K562 (cell line): ENCODE data around the gene KRTAP4-5. TPM values are rescaled to one million over a fixed set of nuclear protein-coding genes. Genes with fewer than 3 reads are reported as not detected.
A peak's percentile ranks its signal among the peaks of the same experiment; 100 is the strongest.
"Not testable (repeated sequence)": the region's sequence is repeated elsewhere in the genome, so short reads cannot be mapped to it uniquely, and the experiment has no call there.

Source experiments
- ATAC-seq: fragments of 200-7000 bp; cut with Tn5 transposase; 3 replicates; pipeline ENCODE4 v1.9.1; 2020; ENCODE audit warnings: moderate library complexity
- BruUV-seq: library from RNA; stranded (reverse); fragments of 400-500 nt; replicated peaks from 2 replicates; lab custom pipeline; 2021; lab: Mats Ljungman, UMichigan
- CTCF ChIA-PET: fragments of 300-600 bp; formaldehyde crosslinking; extraction: SDS; loops from one replicate; lab custom pipeline; 2021; ENCODE audit warnings: low intra/inter-chr PET ratio; lab: Yijun Ruan, JAX
- POLR2A ChIA-PET: fragments of 300-600, 350-650 bp; sonication (Branson Sonifier 250); formaldehyde crosslinking; extraction: SDS; loops from one replicate; lab custom pipeline; 2021; ENCODE audit warnings: antibody characterized with exemption, inconsistent platforms; lab: Yijun Ruan, JAX
- DNase-seq, 4 experiments: peaks; one replicate each; pipeline versions ENCODE4 v3.0.0 to v3.0.0-alpha.2; 2011 to 2018; ENCODE audit warnings: low spot score in 3 of 4, mixed read lengths in 3 of 4; ENCODE audit errors: extremely low read depth in 1 of 4
- FAIRE-seq: peaks from 2 replicates; lab custom pipeline; 2011; peaks lifted over from hg19 to GRCh38; lab: Jason Lieb, UNC
- H2AFZ ChIP-seq: 2 replicates; pipeline ENCODE4 v1.6.0; 2011; ENCODE audit warnings: low read depth, low read length, control low read depth, inconsistent platforms
- H3K27ac ChIP-seq: fragments of 200-600 bp; 3 replicates; pipeline ENCODE4 v1.8.0; 2011; ENCODE audit warnings: low read depth, mild to moderate bottlenecking, control low read depth, inconsistent platforms, low read length, moderate library complexity, mixed read lengths; ENCODE audit errors: extremely low read depth
- H3K27me3 ChIP-seq, 2 experiments: fragments of 300-600 bp in 1 of 2; 2 replicates in 1 of 2; 3 replicates in 1 of 2; pipeline versions ENCODE4 v1.6.0 to v1.8.0; 2011; ENCODE audit warnings: inconsistent platforms in 2 of 2, low read length in 2 of 2, mild to moderate bottlenecking in 1 of 2, mixed read lengths in 1 of 2, moderate library complexity in 1 of 2; ENCODE audit not compliant: control insufficient read depth in 2 of 2, insufficient read depth in 2 of 2
- H3K36me3 ChIP-seq: fragments of 300-600 bp; 3 replicates; pipeline ENCODE4 v1.8.0; 2011; ENCODE audit warnings: mild to moderate bottlenecking, low read length, inconsistent platforms; ENCODE audit not compliant: control insufficient read depth, insufficient read depth
- H3K4me1 ChIP-seq, 2 experiments: fragments of 200-600 bp in 1 of 2; replicated peaks in 1 of 2; 2 replicates in 1 of 2; 3 replicates in 1 of 2; pipeline versions ENCODE4 v1.5.1 to v1.8.0; 2011; ENCODE audit warnings: inconsistent platforms in 2 of 2, low read length in 2 of 2, mild to moderate bottlenecking in 1 of 2, mixed read lengths in 1 of 2, moderate library complexity in 1 of 2; ENCODE audit not compliant: control insufficient read depth in 2 of 2, insufficient read depth in 2 of 2
- H3K4me2 ChIP-seq: 2 replicates; pipeline ENCODE4 v1.6.1; 2011; ENCODE audit warnings: low read length, control low read depth, inconsistent platforms, mixed read lengths; ENCODE audit not compliant: insufficient read depth
- H3K4me3 ChIP-seq: fragments of 200-600 bp; sonication (generic), shearing (Covaris generic); 2 replicates; pipeline ENCODE4 v1.5.1; 2016; ENCODE audit warnings: control low read depth, inconsistent platforms
- H3K79me2 ChIP-seq: fragments of 200-600 bp; 3 replicates; pipeline ENCODE4 v1.8.0; 2011; ENCODE audit warnings: low read length, inconsistent platforms; ENCODE audit not compliant: control insufficient read depth, insufficient read depth
- H3K9ac ChIP-seq, 2 experiments: 2 replicates each; pipeline versions ENCODE4 v1.6.0 to v1.6.1; 2011; ENCODE audit warnings: low read depth in 2 of 2, low read length in 2 of 2, control low read depth in 1 of 2, inconsistent platforms in 1 of 2, mild to moderate bottlenecking in 1 of 2, mixed read lengths in 1 of 2; ENCODE audit not compliant: insufficient read depth in 1 of 2
- H3K9me1 ChIP-seq: one replicate; pipeline ENCODE4 v1.6.0; 2011; ENCODE audit warnings: inconsistent platforms, mild to moderate bottlenecking, low read length, moderate library complexity; ENCODE audit not compliant: control insufficient read depth, insufficient read depth
- H3K9me3 ChIP-seq: replicated peaks from 2 replicates; pipeline ENCODE4 v1.5.1; 2011; ENCODE audit warnings: low read depth, low read length, inconsistent platforms; ENCODE audit not compliant: control insufficient read depth, insufficient read depth
- H4K20me1 ChIP-seq: replicated peaks from 2 replicates; pipeline ENCODE4 v1.6.1; 2011; ENCODE audit warnings: low read length, inconsistent platforms, mixed read lengths; ENCODE audit not compliant: control insufficient read depth, insufficient read depth
- CBFA2T2 ChIP-seq: fragments of 450-650 bp; conservative IDR thresholded peaks from 2 replicates; pipeline ENCODE4 v1.6.1; 2017; ENCODE audit warnings: mild to moderate bottlenecking
- PTRF ChIP-seq: fragments of 450-650 bp; IDR thresholded peaks from 2 replicates; pipeline ENCODE4 v1.6.1; 2016; ENCODE audit warnings: mild to moderate bottlenecking, missing genetic modification characterization, missing compliant biosample characterization
- RAD51 ChIP-seq: fragments of 450-650 bp; IDR thresholded peaks from 2 replicates; pipeline ENCODE4 v1.7.1; 2016; ENCODE audit warnings: low read depth, mild to moderate bottlenecking, borderline replicate concordance
- ZFP1 ChIP-seq: fragments of 450-650 bp; formaldehyde crosslinking; IDR thresholded peaks from 2 replicates; pipeline ENCODE4 v1.4.0; 2020; ENCODE audit warnings: mild to moderate bottlenecking, mixed read lengths
- WGBS: fragments of 100-300 bp; shearing (Covaris generic); methylation state at CpG from one replicate; pipeline ENCODE4 v1.1.6; 2016; ENCODE audit warnings: low coverage, mixed read lengths; ENCODE audit not compliant: insufficient coverage; ENCODE audit errors: missing lambda C conversion rate; 5-methylcytosine and 5-hydroxymethylcytosine counted together
- in situ Hi-C: fragments of 300-500 bp; cut with MboI; formaldehyde crosslinking; loops from 4 replicates; pipeline ENCODE4 v1.15.0; 2018; ENCODE audit warnings: inconsistent platforms, mixed read lengths
- intact Hi-C: fragments of 100-400 bp; cut with micrococcal nuclease; formaldehyde crosslinking; loops from 2 replicates; pipeline ENCODE4 v1.14.2; 2022
- polyA plus RNA-seq, 8 experiments: library from polyadenylated mRNA; depleted of rRNA in 4 of 8; stranded (reverse) in 5 of 8; unstranded in 3 of 8; fragments of >200 nt; fragmentation: Nextera tagmentation in 2 of 8; fragmentation: Illumina TruSeq in 1 of 8; extraction: Ambion mirVana in 2 of 8; extraction: Trizol in 1 of 8; gene quantifications; 2 replicates each; pipeline versions ENCODE4 v1.2.1 to v1.2.3, GENCODE V29; 2011 to 2014; ENCODE audit warnings: inconsistent platforms in 1 of 8, missing spikeins in 1 of 8
- total RNA-seq, 7 experiments: library from RNA; depleted of rRNA in 6 of 7; stranded (reverse); fragments of >200 nt in 6 of 7; fragmentation: Illumina TruSeq in 2 of 7; extraction: Trizol in 2 of 7; gene quantifications; 2 replicates each; pipeline versions ENCODE4 v1.2.1 to v1.2.3, GENCODE V29; 2011 to 2021; ENCODE audit warnings: low replicate concordance in 1 of 7
- TF ChIP-seq, protein P1 (sequence below): sonication (generic); formaldehyde crosslinking; IDR thresholded peaks from 2 replicates; pipeline ENCODE4 v1.5.0; 2020; ENCODE audit warnings: missing genetic modification reagents
- TF ChIP-seq, protein P2 (sequence below), 3 experiments: IDR thresholded peaks in 2 of 3; conservative IDR thresholded peaks in 1 of 3; 2 replicates each; pipeline ENCODE4 v1.5.1; 2011 to 2012; ENCODE audit warnings: low read length in 3 of 3, mild to moderate bottlenecking in 3 of 3, control low read depth in 2 of 3, improper control_type of control experiment in 1 of 3, inconsistent platforms in 1 of 3, low read depth in 1 of 3, mixed read lengths in 1 of 3, moderate library complexity in 1 of 3; ENCODE audit not compliant: insufficient read depth in 2 of 3
- TF ChIP-seq, protein P3 (sequence below), 2 experiments: fragments of 450-650 bp in 1 of 2; sonication (generic) in 1 of 2; formaldehyde crosslinking; conservative IDR thresholded peaks; 2 replicates each; pipeline versions ENCODE4 v1.4.0 to v1.8.1; 2020 to 2022; ENCODE audit warnings: mild to moderate bottlenecking in 1 of 2, missing genetic modification reagents in 1 of 2
- TF ChIP-seq, protein P4 (sequence below): fragments of 450-650 bp; formaldehyde crosslinking; IDR thresholded peaks from 2 replicates; pipeline ENCODE4 v1.4.0; 2020; ENCODE audit warnings: mild to moderate bottlenecking, mixed read lengths

Gene KRTAP4-5
- total and polyA plus RNA-seq, 9 of the 15 experiments (the other 6 are each of a cell fraction or from before 2014, with no cell fraction given): not detected

DNA sequence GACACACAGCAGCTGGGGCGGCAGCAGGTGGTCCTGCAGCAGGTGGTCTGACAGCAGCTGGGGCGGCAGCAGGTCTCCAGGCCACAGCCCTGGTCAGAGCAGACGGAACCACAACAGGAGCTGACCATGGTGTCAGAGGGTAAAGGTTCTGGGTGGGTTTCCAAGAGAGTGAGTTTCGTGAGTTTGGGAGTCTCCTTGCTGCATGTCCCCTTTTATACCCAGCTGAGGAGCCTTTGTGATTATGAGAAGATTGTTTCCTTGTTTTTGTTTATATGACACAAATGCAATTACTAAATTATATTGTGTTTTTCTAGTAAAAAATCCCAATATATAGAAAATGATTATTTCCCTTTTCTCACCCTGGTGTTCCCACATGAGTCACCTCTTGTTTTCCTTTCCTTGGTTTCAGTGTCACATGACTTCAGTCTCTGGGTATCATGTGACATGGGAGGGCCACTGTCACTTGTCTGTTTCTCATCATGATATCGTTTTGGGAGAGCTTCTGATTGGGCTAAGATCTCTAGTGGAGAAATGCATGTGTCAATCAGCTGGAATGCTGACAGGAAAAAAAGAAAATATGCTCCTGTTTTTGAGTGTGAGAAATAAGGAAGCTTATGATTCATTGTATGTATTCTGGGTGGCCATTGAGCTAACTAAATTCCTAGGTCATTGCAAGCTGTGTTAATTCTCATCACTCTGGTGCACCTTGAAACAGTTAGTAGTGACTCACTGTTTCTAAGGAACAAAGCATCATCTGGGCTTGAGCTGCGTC, 9.1 kb downstream of the KRTAP4-5 start, which contains the start of gene KRTAP4-6:
Gene KRTAP4-6, minus strand, starts transcription at position 185 of the 772 bp plus-strand sequence. Its CDS starts 57 bp downstream, at position 128.
- ChIA-PET CTCF (no interaction called here), POLR2A (interaction anchor here (1.0 kb wide), 1 partner anchor 29 kb away, joined by 3 read pairs; no protein-coding TSS in a partner anchor)
- Histone ChIP-seq H3K27me3 (no peaks in the 10 kb centered on the region), H3K9me3 (no peaks in the 10 kb centered on the region), H3K4me2 (no peak within 1 kb of the TSS), H3K4me3 (no peak within 1 kb of the TSS), H3K9ac (no peak within 1 kb of the TSS), H3K79me2 (no peaks in the 10 kb centered on the region), H2AFZ (no peak within 1 kb of the TSS), H3K36me3 (no peaks in the 10 kb centered on the region), H3K4me1 (no peaks in the 10 kb centered on the region), H4K20me1 (no peaks in the 10 kb centered on the region), H3K9me1 (no peaks in the 10 kb centered on the region), H3K27ac (no peak within 1 kb of the TSS)
- BruUV-seq: no TSS peak
- TF ChIP-seq CBFA2T2 (0 out of 2 replicates have a peak, but pooled peaks have one; percentile 9), RAD51 (peak; percentile 41), ZFP1 (peak; percentile 71), PTRF (no peak)
- TF ChIP-seq, protein P1, sequence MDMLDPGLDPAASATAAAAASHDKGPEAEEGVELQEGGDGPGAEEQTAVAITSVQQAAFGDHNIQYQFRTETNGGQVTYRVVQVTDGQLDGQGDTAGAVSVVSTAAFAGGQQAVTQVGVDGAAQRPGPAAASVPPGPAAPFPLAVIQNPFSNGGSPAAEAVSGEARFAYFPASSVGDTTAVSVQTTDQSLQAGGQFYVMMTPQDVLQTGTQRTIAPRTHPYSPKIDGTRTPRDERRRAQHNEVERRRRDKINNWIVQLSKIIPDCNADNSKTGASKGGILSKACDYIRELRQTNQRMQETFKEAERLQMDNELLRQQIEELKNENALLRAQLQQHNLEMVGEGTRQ (CRISPR knock-in tag): peak; percentile 30; the same call in 1 of the 2 replicates
- TF ChIP-seq, protein P2, sequence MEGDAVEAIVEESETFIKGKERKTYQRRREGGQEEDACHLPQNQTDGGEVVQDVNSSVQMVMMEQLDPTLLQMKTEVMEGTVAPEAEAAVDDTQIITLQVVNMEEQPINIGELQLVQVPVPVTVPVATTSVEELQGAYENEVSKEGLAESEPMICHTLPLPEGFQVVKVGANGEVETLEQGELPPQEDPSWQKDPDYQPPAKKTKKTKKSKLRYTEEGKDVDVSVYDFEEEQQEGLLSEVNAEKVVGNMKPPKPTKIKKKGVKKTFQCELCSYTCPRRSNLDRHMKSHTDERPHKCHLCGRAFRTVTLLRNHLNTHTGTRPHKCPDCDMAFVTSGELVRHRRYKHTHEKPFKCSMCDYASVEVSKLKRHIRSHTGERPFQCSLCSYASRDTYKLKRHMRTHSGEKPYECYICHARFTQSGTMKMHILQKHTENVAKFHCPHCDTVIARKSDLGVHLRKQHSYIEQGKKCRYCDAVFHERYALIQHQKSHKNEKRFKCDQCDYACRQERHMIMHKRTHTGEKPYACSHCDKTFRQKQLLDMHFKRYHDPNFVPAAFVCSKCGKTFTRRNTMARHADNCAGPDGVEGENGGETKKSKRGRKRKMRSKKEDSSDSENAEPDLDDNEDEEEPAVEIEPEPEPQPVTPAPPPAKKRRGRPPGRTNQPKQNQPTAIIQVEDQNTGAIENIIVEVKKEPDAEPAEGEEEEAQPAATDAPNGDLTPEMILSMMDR (IDR thresholded peaks at IDR 0.05 in 2 of 3, conservative IDR thresholded peaks at IDR 0.05 in 1 of 3; ENCODE audit: insufficient read depth in 2 of 3, low read depth in 1 of 3, low read length in 3 of 3): no peak
- TF ChIP-seq, protein P3, sequence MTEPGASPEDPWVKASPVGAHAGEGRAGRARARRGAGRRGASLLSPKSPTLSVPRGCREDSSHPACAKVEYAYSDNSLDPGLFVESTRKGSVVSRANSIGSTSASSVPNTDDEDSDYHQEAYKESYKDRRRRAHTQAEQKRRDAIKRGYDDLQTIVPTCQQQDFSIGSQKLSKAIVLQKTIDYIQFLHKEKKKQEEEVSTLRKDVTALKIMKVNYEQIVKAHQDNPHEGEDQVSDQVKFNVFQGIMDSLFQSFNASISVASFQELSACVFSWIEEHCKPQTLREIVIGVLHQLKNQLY (CRISPR knock-in tag; conservative IDR thresholded peaks at IDR 0.05): no peak
- TF ChIP-seq, protein P4, sequence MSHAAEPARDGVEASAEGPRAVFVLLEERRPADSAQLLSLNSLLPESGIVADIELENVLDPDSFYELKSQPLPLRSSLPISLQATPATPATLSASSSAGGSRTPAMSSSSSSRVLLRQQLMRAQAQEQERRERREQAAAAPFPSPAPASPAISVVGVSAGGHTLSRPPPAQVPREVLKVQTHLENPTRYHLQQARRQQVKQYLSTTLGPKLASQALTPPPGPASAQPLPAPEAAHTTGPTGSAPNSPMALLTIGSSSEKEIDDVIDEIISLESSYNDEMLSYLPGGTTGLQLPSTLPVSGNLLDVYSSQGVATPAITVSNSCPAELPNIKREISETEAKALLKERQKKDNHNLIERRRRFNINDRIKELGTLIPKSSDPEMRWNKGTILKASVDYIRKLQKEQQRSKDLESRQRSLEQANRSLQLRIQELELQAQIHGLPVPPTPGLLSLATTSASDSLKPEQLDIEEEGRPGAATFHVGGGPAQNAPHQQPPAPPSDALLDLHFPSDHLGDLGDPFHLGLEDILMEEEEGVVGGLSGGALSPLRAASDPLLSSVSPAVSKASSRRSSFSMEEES: peak; percentile 80
- intact Hi-C loops (no loop called here), in situ Hi-C loops (no loop called here)
- ATAC-seq (no peak), DNase-seq (no peak), FAIRE-seq (no peak)
- WGBS: 0% methylated on average over 6 of the region's 6 CpGs

DNA sequence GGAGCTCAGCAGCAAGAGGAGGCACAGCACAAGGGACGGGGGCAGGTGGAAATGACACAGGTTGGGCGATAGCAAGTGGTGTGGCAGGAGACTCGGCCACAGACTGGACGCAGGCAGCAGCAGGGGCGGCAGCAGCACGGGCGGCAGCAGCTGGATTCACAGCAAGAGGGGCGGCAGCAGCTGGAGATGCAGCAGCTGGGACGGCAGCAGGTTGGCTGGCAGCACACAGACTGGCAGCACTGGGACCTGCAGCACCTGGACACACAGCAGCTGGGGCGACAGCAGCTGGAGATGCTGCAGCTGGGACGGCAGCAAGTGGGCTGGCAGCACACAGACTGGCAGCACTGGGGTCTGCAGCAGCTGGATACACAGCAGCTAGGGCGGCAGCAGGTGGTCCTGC, 9.8 kb downstream of the KRTAP4-5 start:
- H3K79me2 ChIP-seq, CTCF ChIA-PET, DNase-seq, H3K27me3 ChIP-seq, H3K4me1 ChIP-seq, H3K9ac ChIP-seq, H3K36me3 ChIP-seq, FAIRE-seq, H3K9me3 ChIP-seq, H3K27ac ChIP-seq, intact Hi-C loops, in situ Hi-C loops, H4K20me1 ChIP-seq, H3K9me1 ChIP-seq, ATAC-seq, H3K4me3 ChIP-seq, H3K4me2 ChIP-seq, H2AFZ ChIP-seq, BruUV-seq: not testable (repeated sequence)
- POLR2A ChIA-PET: interaction anchor here (1.0 kb wide), 1 partner anchor 28 kb away, joined by 3 read pairs; no protein-coding TSS in a partner anchor
- 1% methylated on average over 12 of the region's 12 CpGs for whole genome bisulfite sequencing
